GM12878 (cell line): Measurements from ENCODE around the gene MGAT4B. TPM values are rescaled to one million over a fixed set of nuclear protein-coding genes. Genes with fewer than 3 reads are reported as not detected.

ENCODE experiments used
- ATAC-seq: fragments of 200-7000 bp; cut with Tn5 transposase; 3 replicates; pipeline ENCODE4 v1.9.1; 2020; ENCODE audit warnings: mild to moderate bottlenecking, moderate library complexity
- BruUV-seq: library from RNA; stranded (reverse); fragments of 400-500 nt; replicated peaks from 2 replicates; lab custom pipeline; 2021; lab: Mats Ljungman, UMichigan
- CTCF ChIA-PET: fragments of 300-600 bp; sonication (Branson Sonifier 250); formaldehyde crosslinking; extraction: SDS; loops from one replicate; lab custom pipeline; 2021; ENCODE audit warnings: inconsistent platforms; lab: Yijun Ruan, JAX
- POLR2A ChIA-PET: fragments of 350-600 bp; formaldehyde crosslinking; extraction: SDS; loops from one replicate; lab custom pipeline; 2021; ENCODE audit warnings: inconsistent platforms; lab: Charles Lee
- RAD21 ChIA-PET: fragments of 300-600 bp; sonication (Branson Sonifier 250); formaldehyde crosslinking; loops from one replicate; lab custom pipeline; 2023; ENCODE audit warnings: antibody characterized with exemption; ENCODE audit not compliant: unreplicated experiment; lab: Charles Lee
- SMC1A ChIA-PET: fragments of 300-600 bp; sonication (Branson Sonifier 250); formaldehyde crosslinking; loops from one replicate; lab custom pipeline; 2023; ENCODE audit not compliant: unreplicated experiment, uncharacterized antibody; lab: Charles Lee
- DNase-seq: peaks from one replicate; pipeline ENCODE4 v3.0.0-alpha.2; 2011; ENCODE audit warnings: low read depth, low spot score
- FAIRE-seq: peaks from 3 replicates; lab custom pipeline; 2011; peaks lifted over from hg19 to GRCh38; lab: Jason Lieb, UNC
- H2AFZ ChIP-seq: 2 replicates; pipeline ENCODE4 v1.6.0; 2011; ENCODE audit warnings: low read depth, low read length, control low read depth; ENCODE audit not compliant: control insufficient read depth
- H3K27ac ChIP-seq: 2 replicates; pipeline ENCODE4 v1.5.1; 2011; ENCODE audit warnings: control low read depth; ENCODE audit not compliant: control insufficient read depth, insufficient read depth
- H3K27me3 ChIP-seq, 2 experiments: replicated peaks in 1 of 2; 2 replicates each; pipeline versions ENCODE4 v1.6.0 to v1.6.1; 2011; ENCODE audit warnings: low read length in 1 of 2; ENCODE audit not compliant: control insufficient read depth in 2 of 2, insufficient read depth in 2 of 2
- H3K36me3 ChIP-seq, 2 experiments: 2 replicates each; pipeline ENCODE4 v1.5.1; 2011; ENCODE audit warnings: low read length in 1 of 2; ENCODE audit not compliant: control insufficient read depth in 2 of 2, insufficient read depth in 2 of 2
- H3K4me1 ChIP-seq: 2 replicates; pipeline ENCODE4 v1.6.1; 2011; ENCODE audit warnings: mild to moderate bottlenecking, low read length, moderate library complexity, mixed read lengths; ENCODE audit not compliant: control insufficient read depth, insufficient read depth
- H3K4me2 ChIP-seq: 2 replicates; pipeline ENCODE4 v1.6.0; 2011; ENCODE audit warnings: control low read depth; ENCODE audit not compliant: control insufficient read depth, insufficient read depth
- H3K4me3 ChIP-seq: fragments of 200-600 bp; sonication (generic); 2 replicates; pipeline ENCODE4 v1.5.1; 2016
- H3K79me2 ChIP-seq: 2 replicates; pipeline ENCODE4 v1.6.0; 2011; ENCODE audit warnings: low read length; ENCODE audit not compliant: control insufficient read depth, insufficient read depth
- H3K9ac ChIP-seq: 2 replicates; pipeline ENCODE4 v1.8.0; 2011; ENCODE audit warnings: low read length, control low read depth, mixed read lengths; ENCODE audit not compliant: control insufficient read depth, insufficient read depth
- H3K9me3 ChIP-seq: replicated peaks from 3 replicates; pipeline ENCODE4 v1.5.1; 2011; ENCODE audit warnings: mild to moderate bottlenecking, low read length; ENCODE audit not compliant: control insufficient read depth, insufficient read depth
- H4K20me1 ChIP-seq: 2 replicates; pipeline ENCODE4 v1.6.0; 2011; ENCODE audit not compliant: control insufficient read depth, insufficient read depth
- BHLHE40 ChIP-seq, 2 experiments: fragments of 450-650 bp in 1 of 2; IDR thresholded peaks; 2 replicates each; pipeline ENCODE4 v1.6.1; 2011 to 2017; ENCODE audit warnings: low read depth in 2 of 2, borderline replicate concordance in 1 of 2, improper control_type of control experiment in 1 of 2, low read length in 1 of 2, mild to moderate bottlenecking in 1 of 2
- CBX5 ChIP-seq: sonication (generic); IDR thresholded peaks from 2 replicates; pipeline ENCODE4 v1.6.1; 2016; ENCODE audit warnings: low read depth, moderate library complexity, mild to moderate bottlenecking, inconsistent platforms
- CREM ChIP-seq: IDR thresholded peaks from 2 replicates; pipeline ENCODE4 v1.6.1; 2014; ENCODE audit warnings: antibody characterized with exemption, low read depth
- DPF2 ChIP-seq: fragments of 450-650 bp; IDR thresholded peaks from 2 replicates; pipeline ENCODE4 v1.6.1; 2017; ENCODE audit warnings: mild to moderate bottlenecking
- EP300 ChIP-seq, 2 experiments: fragments of 150-350 bp in 1 of 2; IDR thresholded peaks; 2 replicates each; pipeline ENCODE4 v1.6.1; 2011 to 2012; ENCODE audit warnings: low read depth in 2 of 2, low read length in 2 of 2, borderline replicate concordance in 1 of 2, improper control_type of control experiment in 1 of 2, inconsistent platforms in 1 of 2; ENCODE audit not compliant: control insufficient read depth in 1 of 2
- FOXM1 ChIP-seq: IDR thresholded peaks from 2 replicates; pipeline ENCODE4 v1.6.1; 2012; ENCODE audit warnings: low read depth, mild to moderate bottlenecking, inconsistent platforms, low read length, moderate library complexity
- GATAD2B ChIP-seq: fragments of 450-650 bp; conservative IDR thresholded peaks from 2 replicates; pipeline ENCODE4 v1.6.1; 2017; ENCODE audit warnings: low read depth, mild to moderate bottlenecking, moderate library complexity
- IKZF1 ChIP-seq: fragments of 450-650 bp; conservative IDR thresholded peaks from 2 replicates; pipeline ENCODE4 v1.6.1; 2017; ENCODE audit warnings: antibody characterized with exemption, mild to moderate bottlenecking
- IRF4 ChIP-seq: IDR thresholded peaks from 2 replicates; pipeline ENCODE4 v1.6.1; 2011; ENCODE audit warnings: low read depth, low read length
- POU2F2 ChIP-seq: IDR thresholded peaks from 3 replicates; pipeline ENCODE4 v1.6.1; 2011; ENCODE audit warnings: low read depth, mild to moderate bottlenecking, low read length, borderline replicate concordance
- REST ChIP-seq: IDR thresholded peaks from 2 replicates; pipeline ENCODE4 v1.6.1; 2012; ENCODE audit warnings: mild to moderate bottlenecking, low read depth, low read length
- STAT3 ChIP-seq: IDR thresholded peaks from 2 replicates; pipeline ENCODE4 v1.6.1; 2011; ENCODE audit warnings: low read depth, low read length, improper control_type of control experiment
- TCF12 ChIP-seq: IDR thresholded peaks from 2 replicates; pipeline ENCODE4 v1.6.1; 2011; ENCODE audit warnings: low read depth, mild to moderate bottlenecking, low read length
- WGBS: methylation state at CpG from one replicate; pipeline ENCODE4 v1.1.6; 2016; ENCODE audit warnings: low lambda C conversion rate; ENCODE audit not compliant: insufficient replicate concordance, insufficient coverage; ENCODE audit errors: missing lambda C conversion rate; 5-methylcytosine and 5-hydroxymethylcytosine counted together
- in situ Hi-C: fragments of 300-500 bp; cut with MboI; formaldehyde crosslinking; loops from 9 replicates; pipeline ENCODE4 v1.14.3; 2018; ENCODE audit warnings: mixed read lengths
- intact Hi-C: fragments of 100-400 bp; cut with micrococcal nuclease; formaldehyde crosslinking; loops from one replicate; pipeline ENCODE4 v1.14.2; 2022; ENCODE audit not compliant: unreplicated experiment
- polyA plus RNA-seq, 11 experiments: library from polyadenylated mRNA; depleted of rRNA in 4 of 11; unstranded in 6 of 11; stranded (reverse) in 5 of 11; fragments of >200 nt; fragmentation: Nextera tagmentation in 4 of 11; fragmentation: Illumina TruSeq in 1 of 11; extraction: Ambion mirVana in 4 of 11; extraction: Trizol in 1 of 11; gene quantifications; 1 replicate in 1 of 11; 2 replicates in 10 of 11; pipeline versions ENCODE4 v1.2.1 to v1.2.3, GENCODE V29; 2011 to 2016; ENCODE audit warnings: inconsistent platforms in 2 of 11, missing spikeins in 2 of 11, low read depth in 1 of 11
- total RNA-seq, 4 experiments: library from RNA; depleted of rRNA in 3 of 4; stranded (reverse); fragments of >200 nt in 3 of 4; fragmentation: Illumina TruSeq in 1 of 4; extraction: Trizol in 1 of 4; gene quantifications; 2 replicates each; pipeline versions ENCODE4 v1.2.1 to v1.2.3, GENCODE V29; 2013 to 2021
- TF ChIP-seq, protein P1 (sequence below): fragments of 450-650 bp; IDR thresholded peaks from 2 replicates; pipeline ENCODE4 v1.6.1; 2017; ENCODE audit warnings: mild to moderate bottlenecking, moderate library complexity

The MGAT4B gene
- total and polyA plus RNA-seq, 10 of the 15 experiments (the other 5 are each of a cell fraction or from before 2014, with no cell fraction given), result 0.60 to 82.5 (median 34.4) TPM; not detected in 1

- FAIRE-seq, result no peak
- Histone ChIP-seq H4K20me1 (no peaks in the 10 kb centered on the region), H3K36me3 (no peaks in the 10 kb centered on the region; a peak in 1 of 4 replicates), H3K27ac (peak overlapping the region; percentile 78), H3K4me1 (peaks cover 16% of the 10 kb centered on the region), H3K27me3 (no peaks in the 10 kb centered on the region), H3K9me3 (no peaks in the 10 kb centered on the region), H3K9ac (peak overlapping the region; percentile 77), H3K4me2 (peak overlapping the region; percentile 83), H3K4me3 (peak overlapping the region; percentile 80), H3K79me2 (peaks cover 31% of the 10 kb centered on the region), H2AFZ (peak overlapping the region; percentile 58)
- ChIA-PET CTCF (interaction anchor here (0.9 to 1.5 kb wide), 3 partner anchors 8 to 101 kb away, joined by 3 to 6 read pairs (median 4); partner anchors contain the start of gene SQSTM1), RAD21 (interaction anchor here (0.5 to 1.7 kb wide), 6 partner anchors 15 to 101 kb away, joined by 3 to 6 read pairs (median 4); partner anchors contain the start of genes MRNIP and SQSTM1), POLR2A (interaction anchor here (0.6 to 1.4 kb wide), 6 partner anchors 12 to 470 kb away, joined by 3 to 9 read pairs (median 3); partner anchors contain the start of genes HNRNPH1 and LTC4S), SMC1A (no interaction called here)
- DNase-seq, result no peak
- WGBS, result 29% methylated on average over 35 of the region's 65 CpGs
- BruUV-seq, result no TSS peak
- peak; percentile 46 for ATAC-seq
- intact Hi-C loops (loop anchor here (2.0 to 5.0 kb wide), 2 partner anchors 53 to 102 kb away; partner anchors contain the start of genes MRNIP and TBC1D9B), in situ Hi-C loops (loop anchor here (25.0 kb wide), 1 partner anchor 1007 kb away; the partner anchor contains the start of gene MGAT1)
- TF ChIP-seq GATAD2B, result peak; percentile 62; the same call in 1 of the 2 replicates
- peak; percentile 65 for TF ChIP-seq CREM
- no peak for TF ChIP-seq EP300 (IDR thresholded peaks at IDR 0.05; ENCODE audit: borderline replicate concordance in 1 of 2, control insufficient read depth in 1 of 2, low read depth in 2 of 2, low read length in 2 of 2)
- peak; percentile 36; the same call in 1 of the 2 replicates for TF ChIP-seq DPF2
- TF ChIP-seq, protein P1, sequence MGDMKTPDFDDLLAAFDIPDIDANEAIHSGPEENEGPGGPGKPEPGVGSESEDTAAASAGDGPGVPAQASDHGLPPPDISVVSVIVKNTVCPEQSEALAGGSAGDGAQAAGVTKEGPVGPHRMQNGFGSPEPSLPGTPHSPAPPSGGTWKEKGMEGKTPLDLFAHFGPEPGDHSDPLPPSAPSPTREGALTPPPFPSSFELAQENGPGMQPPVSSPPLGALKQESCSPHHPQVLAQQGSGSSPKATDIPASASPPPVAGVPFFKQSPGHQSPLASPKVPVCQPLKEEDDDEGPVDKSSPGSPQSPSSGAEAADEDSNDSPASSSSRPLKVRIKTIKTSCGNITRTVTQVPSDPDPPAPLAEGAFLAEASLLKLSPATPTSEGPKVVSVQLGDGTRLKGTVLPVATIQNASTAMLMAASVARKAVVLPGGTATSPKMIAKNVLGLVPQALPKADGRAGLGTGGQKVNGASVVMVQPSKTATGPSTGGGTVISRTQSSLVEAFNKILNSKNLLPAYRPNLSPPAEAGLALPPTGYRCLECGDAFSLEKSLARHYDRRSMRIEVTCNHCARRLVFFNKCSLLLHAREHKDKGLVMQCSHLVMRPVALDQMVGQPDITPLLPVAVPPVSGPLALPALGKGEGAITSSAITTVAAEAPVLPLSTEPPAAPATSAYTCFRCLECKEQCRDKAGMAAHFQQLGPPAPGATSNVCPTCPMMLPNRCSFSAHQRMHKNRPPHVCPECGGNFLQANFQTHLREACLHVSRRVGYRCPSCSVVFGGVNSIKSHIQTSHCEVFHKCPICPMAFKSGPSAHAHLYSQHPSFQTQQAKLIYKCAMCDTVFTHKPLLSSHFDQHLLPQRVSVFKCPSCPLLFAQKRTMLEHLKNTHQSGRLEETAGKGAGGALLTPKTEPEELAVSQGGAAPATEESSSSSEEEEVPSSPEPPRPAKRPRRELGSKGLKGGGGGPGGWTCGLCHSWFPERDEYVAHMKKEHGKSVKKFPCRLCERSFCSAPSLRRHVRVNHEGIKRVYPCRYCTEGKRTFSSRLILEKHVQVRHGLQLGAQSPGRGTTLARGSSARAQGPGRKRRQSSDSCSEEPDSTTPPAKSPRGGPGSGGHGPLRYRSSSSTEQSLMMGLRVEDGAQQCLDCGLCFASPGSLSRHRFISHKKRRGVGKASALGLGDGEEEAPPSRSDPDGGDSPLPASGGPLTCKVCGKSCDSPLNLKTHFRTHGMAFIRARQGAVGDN, result peak; percentile 50; the same call in 1 of the 2 replicates
- TF ChIP-seq TCF12, result 0 out of 2 replicates have a peak, but pooled peaks have one; percentile 30
- TF ChIP-seq CBX5, result no peak
- peak; percentile 47; the same call in 1 of the 2 replicates for TF ChIP-seq IKZF1
- TF ChIP-seq IRF4, result no peak
- TF ChIP-seq STAT3, result no peak
- no peak for TF ChIP-seq REST
- 0 out of 3 replicates have a peak, but pooled peaks have one; percentile 6 for TF ChIP-seq POU2F2
- TF ChIP-seq FOXM1, result no peak
- TF ChIP-seq BHLHE40 (IDR thresholded peaks at IDR 0.05; ENCODE audit: borderline replicate concordance in 1 of 2, low read depth in 2 of 2, low read length in 1 of 2), result peak; percentile 29 to 87; a peak in 3 of 4 replicates
These were observed 977 bp downstream of the MGAT4B start for GRCh38 chr5:179805529-179806249.
